K562 (cell line): ENCODE data around the gene ZNF236.

Source experiments
- CTCF ChIP-seq, 3 experiments: IDR thresholded peaks in 2 of 3; conservative IDR thresholded peaks in 1 of 3; 2 replicates each; pipeline ENCODE4 v1.5.1; 2011 to 2012; ENCODE audit warnings: low read length in 3 of 3, mild to moderate bottlenecking in 3 of 3, control low read depth in 2 of 3, improper control_type of control experiment in 1 of 3, inconsistent platforms in 1 of 3, low read depth in 1 of 3, mixed read lengths in 1 of 3, moderate library complexity in 1 of 3; ENCODE audit not compliant: insufficient read depth in 2 of 3
- TF ChIP-seq, protein P1 (sequence below): sonication (generic); formaldehyde crosslinking; IDR thresholded peaks from 2 replicates; pipeline ENCODE4 v1.5.0; 2020; ENCODE audit warnings: missing genetic modification reagents

DNA sequence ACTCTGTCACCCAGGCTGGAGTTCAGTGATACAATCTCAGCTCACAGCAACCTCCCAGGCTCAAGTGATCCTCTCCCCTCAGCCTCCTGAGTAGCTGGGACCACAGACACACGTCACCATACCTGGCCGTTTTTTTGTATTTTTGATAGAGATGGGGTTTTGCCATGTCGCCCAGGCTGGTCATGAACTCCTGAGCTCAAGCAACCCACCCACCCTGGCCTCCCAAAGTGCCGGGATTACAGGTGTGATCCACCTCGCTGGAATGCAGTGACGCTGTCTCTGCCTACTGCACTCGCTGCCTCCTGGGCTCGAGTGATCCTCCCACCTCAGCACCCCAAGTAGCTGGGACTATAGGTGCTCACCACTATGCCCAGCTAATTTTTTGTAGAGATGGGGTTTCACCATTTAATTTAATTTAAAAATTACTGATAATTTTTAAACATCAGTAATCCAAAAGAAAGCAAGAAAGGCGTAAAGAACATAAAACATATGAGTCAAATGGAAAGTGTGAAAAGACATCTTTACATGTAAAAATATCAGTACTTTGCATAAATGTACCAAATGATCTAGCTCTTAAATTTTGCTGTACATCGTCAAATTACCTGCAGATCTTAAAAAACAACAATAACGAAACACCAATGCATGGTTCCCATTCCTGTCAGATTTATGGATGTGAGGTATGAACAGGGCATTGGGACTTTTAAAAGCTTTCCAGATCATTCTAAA, 2.8 kb upstream of the ZNF236 start:
- TF ChIP-seq, protein P1, sequence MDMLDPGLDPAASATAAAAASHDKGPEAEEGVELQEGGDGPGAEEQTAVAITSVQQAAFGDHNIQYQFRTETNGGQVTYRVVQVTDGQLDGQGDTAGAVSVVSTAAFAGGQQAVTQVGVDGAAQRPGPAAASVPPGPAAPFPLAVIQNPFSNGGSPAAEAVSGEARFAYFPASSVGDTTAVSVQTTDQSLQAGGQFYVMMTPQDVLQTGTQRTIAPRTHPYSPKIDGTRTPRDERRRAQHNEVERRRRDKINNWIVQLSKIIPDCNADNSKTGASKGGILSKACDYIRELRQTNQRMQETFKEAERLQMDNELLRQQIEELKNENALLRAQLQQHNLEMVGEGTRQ: no peak
- TF ChIP-seq CTCF (IDR thresholded peaks at IDR 0.05 in 2 of 3, conservative IDR thresholded peaks at IDR 0.05 in 1 of 3; ENCODE audit: insufficient read depth in 2 of 3, low read depth in 1 of 3, low read length in 3 of 3): no peak
